Activated naive CD8-positive, alpha-beta T cell treated with anti-CD3 and anti-CD28 coated beads, Interleukin-2, amount 50 U/mL, for 16 hours (primary cell): ENCODE measurements around the gene CTRB1.
"Not testable (repeated sequence)": the region's sequence is repeated elsewhere in the genome, so short reads cannot be mapped to it uniquely, and the experiment has no call there.

Source experiments
- DNase-seq: peaks from one replicate; pipeline ENCODE4 v3.0.0-alpha.2; 2020; ENCODE audit warnings: low read depth, low spot score

Gene CTRB1

GRCh38 chr16:75271441-75272096, 52.8 kb downstream of the CTRB1 start:
- DNase-seq = no peak

- DNase-seq = no peak
These were observed 53.3 kb downstream of the CTRB1 start for GRCh38 chr16:75272097-75272551.

- DNase-seq = not testable (repeated sequence)
These were observed 53.8 kb downstream of the CTRB1 start for GRCh38 chr16:75272629-75273028.

- no peak for DNase-seq
These were observed 54.5 kb downstream of the CTRB1 start for GRCh38 chr16:75273054-75273925.
